T-helper 2 cell treated with Interferon-gamma antibody and Interleukin-4, amounts not matched to agents 5 μg/mL and 100 μg/mL, for 36 hours (primary cell): ENCODE measurements around the gene VANGL1.
A peak's percentile ranks its signal among the peaks of the same experiment; 100 is the strongest.

Source experiments
- DNase-seq: peaks from one replicate; pipeline ENCODE4 v3.0.0; 2021; ENCODE audit warnings: low spot score
- H3K27ac Mint-ChIP-seq: one replicate; pipeline ENCODE4 v1.8.0; 2021; ENCODE audit warnings: mild to moderate bottlenecking, mixed read lengths
- H3K27me3 Mint-ChIP-seq: one replicate; pipeline ENCODE4 v1.8.0; 2021; ENCODE audit warnings: low read depth, mixed read lengths
- H3K36me3 Mint-ChIP-seq: one replicate; pipeline ENCODE4 v1.8.0; 2021; ENCODE audit warnings: low read depth, mixed read lengths
- H3K4me1 Mint-ChIP-seq: one replicate; pipeline ENCODE4 v1.8.0; 2021; ENCODE audit warnings: low read depth, mixed read lengths
- H3K4me3 Mint-ChIP-seq: one replicate; pipeline ENCODE4 v1.8.0; 2022; ENCODE audit warnings: mild to moderate bottlenecking, moderate library complexity, mixed read lengths
- H3K9me3 Mint-ChIP-seq: one replicate; pipeline ENCODE4 v1.8.0; 2021; ENCODE audit warnings: mixed read lengths

VANGL1 gene

DNA sequence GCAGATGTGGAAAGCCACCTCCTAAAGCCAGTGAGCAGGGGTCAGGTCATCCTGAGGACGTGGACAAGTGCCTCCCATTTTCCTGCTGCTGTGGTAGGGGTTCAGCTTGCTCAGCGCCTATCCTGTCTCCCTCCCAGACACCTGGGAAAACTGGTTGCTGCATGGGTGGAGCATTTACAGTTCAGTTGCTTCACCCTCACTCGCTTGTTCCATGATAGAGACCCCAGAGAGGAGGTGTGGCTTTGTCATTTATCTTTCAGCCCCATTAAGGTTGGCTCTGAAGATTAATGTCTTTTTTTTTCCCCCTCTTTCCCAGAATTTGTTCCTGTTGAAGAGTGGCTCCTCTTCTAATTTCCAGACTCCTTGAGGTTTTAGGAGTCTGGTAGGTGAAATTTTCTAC, 9.2 kb downstream of the VANGL1 start:
- H3K36me3 Mint-ChIP-seq: peaks cover 21% of the 10 kb centered on the region
- no peaks in the 10 kb centered on the region for H3K9me3 Mint-ChIP-seq
- H3K4me1 Mint-ChIP-seq: peaks cover 17% of the 10 kb centered on the region
- H3K27ac Mint-ChIP-seq: no peak overlapping the region
- peaks cover 3% of the 10 kb centered on the region for H3K27me3 Mint-ChIP-seq
- no peak overlapping the region for H3K4me3 Mint-ChIP-seq
- no peak for DNase-seq

DNA sequence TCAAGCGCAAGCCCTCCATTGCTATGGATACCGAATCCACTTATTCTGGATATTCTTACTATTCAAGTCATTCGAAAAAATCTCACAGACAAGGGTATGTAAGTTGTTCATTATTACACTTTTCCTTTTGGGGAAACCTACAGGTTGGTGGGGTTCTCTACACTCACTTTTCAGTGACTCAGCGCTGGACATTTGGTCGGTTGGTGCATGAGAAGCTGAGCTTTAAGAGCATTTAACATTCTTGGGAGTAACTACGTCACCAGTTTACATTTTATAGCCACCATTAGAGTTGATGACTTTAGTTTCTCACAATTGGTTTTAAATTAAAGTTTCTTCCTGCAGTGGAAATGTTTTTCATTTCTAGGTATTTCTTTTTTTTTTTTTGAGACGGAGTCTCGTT, 9.6 kb downstream of the VANGL1 start:
- no peak overlapping the region for H3K4me3 Mint-ChIP-seq
- H3K27ac Mint-ChIP-seq: no peak overlapping the region
- H3K36me3 Mint-ChIP-seq: peaks cover 23% of the 10 kb centered on the region
- DNase-seq: no peak
- H3K9me3 Mint-ChIP-seq: no peaks in the 10 kb centered on the region
- H3K27me3 Mint-ChIP-seq: no peaks in the 10 kb centered on the region
- peaks cover 22% of the 10 kb centered on the region for H3K4me1 Mint-ChIP-seq

DNA sequence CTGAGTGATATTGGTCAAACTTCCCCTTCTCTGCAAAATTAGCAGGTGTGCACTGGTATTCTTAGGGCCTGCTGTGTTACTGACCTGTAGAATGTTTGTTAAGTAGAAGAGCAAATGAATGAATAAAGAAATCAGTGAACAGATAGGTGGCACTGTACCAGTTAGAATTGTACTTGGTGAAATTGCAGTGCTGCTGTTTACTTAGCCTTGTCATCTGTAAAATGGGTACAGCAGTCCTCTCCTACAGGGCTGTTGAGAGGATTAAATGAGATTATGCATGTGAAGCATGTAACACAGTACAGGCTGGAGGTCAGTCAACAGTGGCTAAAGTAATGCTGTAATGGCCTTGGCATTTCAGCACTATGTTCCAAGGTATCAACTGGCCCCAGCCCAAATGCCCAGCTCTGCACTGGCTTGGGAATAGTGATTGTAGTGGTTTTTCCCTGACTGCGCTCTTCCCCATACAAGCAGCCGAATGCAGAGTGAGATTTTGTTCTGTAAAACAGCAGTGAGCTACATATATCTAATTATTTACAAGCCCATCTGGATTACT, 10.5 kb downstream of the VANGL1 start:
- peaks cover 29% of the 10 kb centered on the region for H3K36me3 Mint-ChIP-seq
- H3K27me3 Mint-ChIP-seq: no peaks in the 10 kb centered on the region
- no peak overlapping the region for H3K27ac Mint-ChIP-seq
- H3K4me3 Mint-ChIP-seq: no peak overlapping the region
- peaks cover 27% of the 10 kb centered on the region for H3K4me1 Mint-ChIP-seq
- no peaks in the 10 kb centered on the region for H3K9me3 Mint-ChIP-seq
- no peak for DNase-seq

DNA sequence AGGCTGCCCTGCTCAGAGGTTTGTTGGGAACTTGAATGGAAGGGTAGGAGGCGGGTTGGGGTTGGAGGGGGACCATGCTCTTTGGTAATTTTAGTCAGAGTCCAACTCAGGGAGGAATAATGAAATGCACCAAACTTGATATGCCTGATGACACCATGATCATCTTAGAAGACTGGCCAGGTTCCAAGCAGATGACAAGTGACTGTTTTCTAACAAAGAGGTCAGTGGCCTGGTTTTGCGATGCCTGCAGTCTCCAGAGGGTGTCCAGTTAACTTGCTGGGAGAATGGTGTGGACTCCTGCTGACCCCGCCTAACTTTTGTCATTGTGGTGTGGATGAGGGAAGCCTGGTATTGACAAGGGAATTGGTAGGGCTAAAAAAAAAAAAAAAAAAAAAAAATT, 12.4 kb downstream of the VANGL1 start:
- H3K9me3 Mint-ChIP-seq: no peaks in the 10 kb centered on the region
- H3K27ac Mint-ChIP-seq: peak overlapping the region; percentile 65
- H3K4me1 Mint-ChIP-seq: peaks cover 27% of the 10 kb centered on the region
- H3K27me3 Mint-ChIP-seq: no peaks in the 10 kb centered on the region
- no peak overlapping the region for H3K4me3 Mint-ChIP-seq
- no peak for DNase-seq
- H3K36me3 Mint-ChIP-seq: peaks cover 42% of the 10 kb centered on the region

DNA sequence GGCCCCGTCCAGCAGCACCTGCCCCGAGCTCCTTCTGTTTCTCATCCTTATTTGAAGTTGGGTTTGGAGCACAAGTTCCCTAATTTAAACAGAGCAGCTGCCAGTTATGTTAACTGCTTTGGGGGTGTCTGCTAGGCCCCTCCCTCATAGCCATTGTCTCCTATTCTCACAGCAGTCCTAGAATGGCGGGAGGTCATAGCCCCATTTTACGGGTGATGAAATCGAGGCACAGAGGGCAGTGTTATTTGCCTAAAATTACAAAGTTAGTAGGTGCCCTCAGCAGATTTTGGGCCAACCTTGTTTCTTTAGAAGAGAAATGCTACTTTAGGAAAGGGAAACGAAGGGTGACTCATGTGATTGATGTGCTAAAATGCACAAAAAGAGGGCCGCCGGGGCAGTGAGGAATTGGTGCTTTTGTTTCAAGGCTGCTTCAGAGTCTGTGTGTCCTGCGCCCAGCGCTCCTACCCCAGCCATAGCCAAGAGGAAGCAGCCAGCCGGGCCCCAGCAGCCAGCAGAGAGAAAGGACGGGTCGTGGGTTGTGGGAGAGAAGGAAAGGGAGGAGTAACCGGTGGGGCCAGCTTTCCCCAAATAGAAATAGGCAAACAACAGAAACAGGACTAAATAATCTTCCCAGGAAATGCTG, 13.0 kb downstream of the VANGL1 start:
- peak overlapping the region; percentile 83 for H3K27ac Mint-ChIP-seq

DNA sequence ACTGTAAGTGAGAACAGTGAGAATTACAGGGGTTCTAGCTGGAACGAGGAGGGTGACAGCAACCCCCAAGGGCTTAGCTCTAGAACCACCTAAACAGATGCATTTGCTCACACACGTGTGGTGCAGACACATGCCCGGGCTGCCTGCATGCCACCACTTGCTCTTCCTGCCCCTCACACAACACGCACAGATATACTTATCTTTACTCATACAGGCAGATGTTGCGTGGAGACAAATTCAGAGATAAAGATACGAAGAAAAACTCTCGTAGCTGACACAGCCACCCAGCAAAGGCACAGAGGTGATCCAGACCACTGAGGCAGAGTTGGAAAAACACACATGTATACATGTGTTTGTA, 13.5 kb downstream of the VANGL1 start:
- no peak for DNase-seq
- H3K9me3 Mint-ChIP-seq: no peaks in the 10 kb centered on the region
- H3K27me3 Mint-ChIP-seq: no peaks in the 10 kb centered on the region
- H3K36me3 Mint-ChIP-seq: peaks cover 46% of the 10 kb centered on the region
- H3K27ac Mint-ChIP-seq: peak overlapping the region; percentile 83
- peaks cover 31% of the 10 kb centered on the region for H3K4me1 Mint-ChIP-seq
- peak overlapping the region; percentile 71 for H3K4me3 Mint-ChIP-seq

More for the DNA sequence above, 13.0 kb downstream of the VANGL1 start:
- DNase-seq: no peak
- no peaks in the 10 kb centered on the region for H3K27me3 Mint-ChIP-seq
- H3K36me3 Mint-ChIP-seq: peaks cover 45% of the 10 kb centered on the region
- H3K4me1 Mint-ChIP-seq: peaks cover 30% of the 10 kb centered on the region
- H3K4me3 Mint-ChIP-seq: peak overlapping the region; percentile 71
- H3K9me3 Mint-ChIP-seq: no peaks in the 10 kb centered on the region

DNA sequence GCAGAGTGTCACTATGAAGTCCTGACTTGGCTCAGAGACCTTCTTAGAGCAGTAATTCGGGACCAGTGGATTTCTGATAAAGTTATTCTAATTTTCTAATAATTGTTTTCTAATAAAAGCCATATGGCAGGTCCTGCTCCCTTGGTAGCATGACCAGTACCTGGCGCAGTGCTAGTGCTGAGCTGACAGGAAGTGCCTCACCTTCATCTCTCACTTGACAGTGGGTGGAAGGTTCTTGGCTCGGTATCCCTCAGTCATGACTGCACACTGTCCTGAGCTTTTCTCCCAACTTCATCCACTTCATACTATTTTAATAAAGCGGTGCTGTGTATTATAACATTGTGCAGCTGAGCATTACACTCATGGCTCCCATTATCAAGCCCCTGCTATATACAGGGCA, 14.1 kb downstream of the VANGL1 start:
- Mint-ChIP-seq H3K36me3 (peaks cover 52% of the 10 kb centered on the region), H3K27me3 (no peaks in the 10 kb centered on the region), H3K27ac (no peak overlapping the region), H3K4me3 (peak overlapping the region; percentile 40), H3K9me3 (no peaks in the 10 kb centered on the region), H3K4me1 (peaks cover 31% of the 10 kb centered on the region)
- no peak for DNase-seq

DNA sequence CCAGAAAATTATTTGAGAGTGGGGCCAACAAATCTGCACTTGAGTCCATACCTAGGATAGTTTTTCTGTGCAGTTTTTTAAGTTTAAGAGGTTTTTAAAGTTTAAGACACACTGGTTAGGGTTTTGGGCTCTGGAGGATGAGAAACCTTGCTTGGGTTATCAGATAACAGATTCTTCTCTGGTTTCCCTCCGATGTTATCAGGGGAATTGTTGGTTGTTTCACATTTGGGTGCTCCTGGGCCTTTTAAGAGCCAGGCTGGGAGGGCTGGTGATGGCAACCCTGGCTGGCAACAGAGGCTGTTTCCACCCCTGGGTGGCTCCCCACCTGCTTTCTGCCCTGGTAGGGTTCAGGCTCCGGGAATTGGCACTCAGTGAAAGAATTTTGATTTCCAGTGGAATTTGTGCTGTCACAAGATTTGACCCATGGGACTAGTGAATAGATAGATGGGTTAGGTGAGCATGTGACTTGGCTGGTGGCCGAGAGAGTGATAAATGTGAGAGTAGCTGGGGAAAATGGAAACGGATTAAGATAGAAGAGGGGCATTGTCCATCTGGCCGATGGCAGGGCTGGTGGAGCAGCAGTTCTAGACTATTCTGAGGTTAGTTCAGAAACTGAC, 14.8 kb downstream of the VANGL1 start:
- Mint-ChIP-seq H3K4me1 (peaks cover 33% of the 10 kb centered on the region), H3K4me3 (peak overlapping the region; percentile 40), H3K9me3 (no peaks in the 10 kb centered on the region), H3K27me3 (no peaks in the 10 kb centered on the region), H3K36me3 (peaks cover 54% of the 10 kb centered on the region), H3K27ac (no peak overlapping the region)
- no peak for DNase-seq

DNA sequence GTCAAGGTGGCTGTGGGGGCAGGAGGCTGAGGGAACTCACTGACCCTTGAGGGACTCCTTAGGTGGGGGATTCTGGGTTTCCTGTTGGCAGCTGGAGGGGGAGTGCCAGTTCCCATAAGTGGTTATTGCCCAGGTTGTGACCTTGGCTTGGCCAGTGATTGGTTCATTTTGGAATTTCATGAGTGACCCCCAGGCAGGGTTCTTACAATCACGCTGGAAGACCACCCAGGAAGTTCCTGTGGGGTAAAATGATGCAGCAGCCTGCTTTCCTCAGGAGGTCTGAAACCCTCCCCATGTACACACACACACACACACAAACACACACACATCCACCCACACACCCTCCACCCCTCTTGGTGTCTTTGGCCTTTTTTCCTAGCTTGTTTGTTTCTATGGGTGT, 16.9 kb downstream of the VANGL1 start:
- no peak overlapping the region for H3K27ac Mint-ChIP-seq
- peaks cover 33% of the 10 kb centered on the region for H3K4me1 Mint-ChIP-seq
- no peaks in the 10 kb centered on the region for H3K27me3 Mint-ChIP-seq
- no peaks in the 10 kb centered on the region for H3K9me3 Mint-ChIP-seq
- DNase-seq: no peak
- peaks cover 52% of the 10 kb centered on the region for H3K36me3 Mint-ChIP-seq
- H3K4me3 Mint-ChIP-seq: no peak overlapping the region

DNA sequence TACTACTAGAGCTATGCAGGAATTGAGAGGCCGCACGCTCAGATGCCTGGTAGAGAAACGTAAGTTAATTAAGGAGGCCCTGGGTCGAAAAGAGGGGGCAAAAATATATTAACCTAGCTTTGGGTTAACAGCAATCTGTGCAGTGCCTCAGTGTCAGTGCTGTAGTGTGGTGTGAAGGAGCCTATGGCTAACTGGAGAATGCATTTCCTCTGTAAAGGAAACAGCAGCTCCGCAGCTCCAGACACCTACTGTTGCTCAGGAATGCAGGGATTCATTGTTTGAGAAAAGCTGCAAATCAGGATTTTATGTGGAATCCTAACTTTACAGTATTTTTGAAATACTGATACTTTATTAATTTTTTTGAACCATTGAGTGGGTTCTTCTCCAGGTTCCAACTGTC, 18.4 kb downstream of the VANGL1 start:
- no peak for DNase-seq
- no peaks in the 10 kb centered on the region for H3K9me3 Mint-ChIP-seq
- H3K36me3 Mint-ChIP-seq: peaks cover 56% of the 10 kb centered on the region
- H3K4me3 Mint-ChIP-seq: no peak overlapping the region
- H3K4me1 Mint-ChIP-seq: peaks cover 23% of the 10 kb centered on the region
- no peak overlapping the region for H3K27ac Mint-ChIP-seq
- H3K27me3 Mint-ChIP-seq: no peaks in the 10 kb centered on the region

DNA sequence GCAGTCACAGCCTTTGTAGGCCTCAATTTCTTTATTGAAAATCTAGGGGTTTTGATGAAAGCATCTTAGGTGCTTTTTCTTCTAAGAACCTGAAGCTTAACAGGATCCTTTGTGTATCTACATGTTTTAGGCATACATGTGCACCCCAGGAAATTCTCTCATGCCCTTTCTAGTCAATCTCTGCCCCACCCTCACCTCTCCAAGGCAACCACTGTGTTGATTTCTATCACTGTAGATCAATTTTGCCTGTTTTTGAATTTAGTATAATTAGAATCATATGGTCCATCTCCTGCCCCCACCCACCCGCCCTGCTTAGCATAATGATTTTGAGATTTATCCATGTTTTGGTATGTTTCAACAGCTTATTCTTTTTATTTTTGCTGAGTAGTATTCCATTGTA, 19.4 kb downstream of the VANGL1 start:
- peaks cover 58% of the 10 kb centered on the region for H3K36me3 Mint-ChIP-seq
- no peaks in the 10 kb centered on the region for H3K27me3 Mint-ChIP-seq
- H3K9me3 Mint-ChIP-seq: no peaks in the 10 kb centered on the region
- no peak for DNase-seq
- H3K4me1 Mint-ChIP-seq: peaks cover 14% of the 10 kb centered on the region
- no peak overlapping the region for H3K4me3 Mint-ChIP-seq
- H3K27ac Mint-ChIP-seq: no peak overlapping the region

DNA sequence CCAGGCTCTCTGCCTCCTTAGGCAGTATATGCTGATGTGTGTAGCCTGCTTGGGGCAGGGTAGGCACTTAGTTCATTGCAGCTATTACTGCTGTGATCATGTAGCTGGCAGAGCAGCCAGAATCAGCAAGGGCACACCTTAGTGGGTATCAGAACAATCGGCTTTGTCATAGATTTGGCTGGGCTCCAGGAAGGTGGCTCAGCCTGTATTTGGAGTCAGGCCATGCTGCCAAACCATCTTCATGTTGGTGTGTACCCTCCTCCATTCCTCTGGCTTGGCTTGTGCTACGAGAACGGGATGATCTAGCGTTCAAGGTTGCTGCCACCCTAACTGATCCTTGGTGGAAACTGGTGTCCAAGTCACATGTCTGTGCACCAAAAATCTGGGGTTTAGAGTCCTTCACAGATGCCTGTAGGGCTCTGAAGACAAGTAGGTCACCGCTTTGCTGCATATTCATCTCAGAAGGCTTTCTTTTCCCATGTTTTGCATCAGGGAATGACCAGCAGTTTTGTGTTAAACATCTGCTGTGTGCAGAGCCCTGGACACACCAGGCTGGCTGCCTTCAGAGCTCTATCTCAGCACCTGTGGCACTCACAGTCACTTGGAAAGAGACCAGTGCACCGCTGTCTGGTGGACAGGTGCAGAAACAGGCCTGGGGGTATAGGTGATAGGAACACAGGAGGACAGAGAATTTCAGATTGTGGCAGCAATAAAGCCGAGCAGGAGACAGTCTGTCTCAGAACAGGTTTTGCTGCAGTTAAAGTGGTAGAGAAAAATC, 23.7 kb downstream of the VANGL1 start:
- peaks cover 13% of the 10 kb centered on the region for H3K9me3 Mint-ChIP-seq

DNA sequence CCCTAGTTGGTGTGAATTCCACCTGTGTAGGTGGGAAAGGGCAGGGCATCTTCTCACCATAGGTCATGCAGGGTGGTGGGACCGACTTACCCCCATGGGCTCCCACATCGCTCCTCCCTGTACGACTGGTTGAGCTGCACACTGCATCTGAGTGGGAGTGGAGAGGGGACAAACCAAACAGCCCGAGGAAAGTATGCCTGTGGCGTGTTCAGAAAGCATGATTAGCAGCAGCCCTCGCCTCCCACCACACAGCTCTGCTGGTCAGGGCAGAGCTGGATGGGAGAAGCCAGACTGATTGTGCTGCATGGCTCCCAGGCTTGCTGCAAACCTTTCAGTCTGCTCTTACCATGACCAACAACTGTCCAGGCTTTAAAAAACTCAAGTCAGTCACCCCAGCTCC, 24.4 kb downstream of the VANGL1 start:
- Mint-ChIP-seq H3K27ac (no peak overlapping the region), H3K27me3 (no peaks in the 10 kb centered on the region), H3K9me3 (peaks cover 13% of the 10 kb centered on the region), H3K36me3 (peaks cover 55% of the 10 kb centered on the region), H3K4me3 (no peak overlapping the region), H3K4me1 (peaks cover 21% of the 10 kb centered on the region)
- no peak for DNase-seq

More for the DNA sequence above, 23.7 kb downstream of the VANGL1 start:
- peaks cover 60% of the 10 kb centered on the region for H3K36me3 Mint-ChIP-seq
- H3K4me3 Mint-ChIP-seq: no peak overlapping the region
- no peak for DNase-seq
- no peak overlapping the region for H3K27ac Mint-ChIP-seq
- no peaks in the 10 kb centered on the region for H3K27me3 Mint-ChIP-seq
- H3K4me1 Mint-ChIP-seq: peaks cover 20% of the 10 kb centered on the region

DNA sequence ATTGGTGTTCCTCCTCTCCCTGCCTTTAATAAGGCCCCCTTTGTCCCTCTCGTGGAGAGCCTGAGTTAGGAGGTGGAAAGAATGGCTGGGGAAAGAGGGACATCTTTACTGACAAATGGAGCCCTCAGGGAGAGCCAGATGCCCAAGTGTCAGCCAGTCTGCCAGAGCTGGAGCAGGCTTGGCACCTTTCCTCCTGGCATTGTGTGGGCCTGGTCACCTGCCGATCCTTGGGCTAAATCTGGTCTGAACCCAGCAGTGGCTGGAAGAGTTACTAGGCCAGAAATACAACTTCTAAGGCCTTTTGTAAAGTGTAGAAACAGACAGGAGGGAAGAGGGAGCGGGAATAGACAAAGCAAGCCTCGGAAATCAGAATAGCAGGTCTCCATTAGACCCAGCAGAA, 24.9 kb downstream of the VANGL1 start:
- DNase-seq: no peak
- Mint-ChIP-seq H3K27me3 (no peaks in the 10 kb centered on the region), H3K4me1 (peaks cover 24% of the 10 kb centered on the region), H3K4me3 (no peak overlapping the region), H3K9me3 (peaks cover 13% of the 10 kb centered on the region), H3K36me3 (peaks cover 55% of the 10 kb centered on the region), H3K27ac (no peak overlapping the region)
